C4-2B (cell line): ENCODE results near the gene POMZP3.
"Not testable (repeated sequence)": the region's sequence is repeated elsewhere in the genome, so short reads cannot be mapped to it uniquely, and the experiment has no call there.

Experiments
- CTCF ChIP-seq: fragments of 450-650 bp; conservative IDR thresholded peaks from 2 replicates; pipeline ENCODE4 v1.5.1; 2017; ENCODE audit warnings: mild to moderate bottlenecking
- ZFX ChIP-seq: fragments of 450-650 bp; IDR thresholded peaks from 2 replicates; pipeline ENCODE4 v1.6.1; 2017

- TF ChIP-seq CTCF, ZFX: not testable (repeated sequence)
Observed at GRCh38 chr7:76582848-76583631, 44.0 kb downstream of the POMZP3 start.
